ENCODE measurements around the gene ZNF74. TPM values are rescaled to one million over a fixed set of nuclear protein-coding genes. Genes with fewer than 3 reads are reported as not detected.
A peak's percentile ranks its signal among the peaks of the same experiment; 100 is the strongest.

ZNF74 gene
- total RNA-seq, 4 donors from 2014 or later, result 9.3 to 17.5 (median 10.5) TPM

DNA sequence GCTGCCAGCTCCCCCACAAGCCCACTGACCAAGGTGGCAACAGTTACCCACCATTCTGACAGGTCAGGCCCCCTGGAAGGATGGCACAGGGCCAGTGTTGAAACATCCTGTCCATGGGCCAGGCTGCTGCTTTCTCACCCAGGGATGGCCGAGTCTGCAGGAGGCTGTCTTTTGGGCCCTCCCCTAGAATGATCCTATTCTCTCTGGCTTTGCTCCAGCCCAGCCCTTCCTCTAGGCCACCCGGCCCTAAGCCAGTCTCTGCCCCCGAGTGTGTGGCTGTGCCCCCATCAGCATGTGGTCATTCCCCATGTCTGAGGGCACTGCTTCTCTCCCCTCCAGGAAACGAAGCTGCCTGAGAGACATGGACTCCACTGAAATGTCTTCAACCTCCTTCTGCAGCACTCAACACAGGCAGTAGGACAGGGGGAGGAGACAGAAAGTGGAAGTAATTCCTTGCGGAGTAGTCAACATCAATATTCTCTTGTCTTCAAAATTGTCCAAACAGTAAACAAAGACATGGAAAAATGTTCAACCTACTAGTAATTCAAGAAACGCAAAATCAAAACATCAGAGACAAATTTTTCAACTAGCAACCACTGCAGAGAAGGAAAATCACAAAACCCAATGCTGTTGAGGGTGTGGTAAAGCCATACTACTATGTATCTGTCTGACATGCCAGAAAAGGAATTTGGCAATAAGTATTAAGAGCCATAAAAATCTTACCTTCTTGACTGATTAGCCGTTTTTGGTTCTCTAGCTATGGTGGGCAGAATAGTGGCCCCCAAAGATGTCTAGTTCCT is 48.7 kb downstream of the ZNF74 start:
- TF ChIP-seq POLR2A (IDR thresholded peaks at IDR 0.05) (no peak), POLR2AphosphoS5 (IDR thresholded peaks at IDR 0.05) (no peak)
- Histone ChIP-seq H3K4me3 (no peak overlapping the region), H3K27ac (no peak overlapping the region), H3K9me3 (no peaks in the 10 kb centered on the region), H3K4me1 (peaks cover 17% of the 10 kb centered on the region), H3K36me3 (peaks cover 45% of the 10 kb centered on the region), H3K27me3 (peaks cover 7% of the 10 kb centered on the region)
- peak in 1 of 2 donors; percentile 49 for DNase-seq (ENCODE audit: low spot score in 2 of 2)
- 74% methylated on average over 7 of the region's 7 CpGs for WGBS

GRCh38 chr22:20444325-20444724 is 50.4 kb downstream of the ZNF74 start:
- H3K36me3 ChIP-seq, result peaks cover 45% of the 10 kb centered on the region
- no peak for DNase-seq (ENCODE audit: low spot score in 2 of 2)
- no peaks in the 10 kb centered on the region for H3K9me3 ChIP-seq
- TF ChIP-seq CTCF (IDR thresholded peaks at IDR 0.05), result no peak
- no peak for TF ChIP-seq EP300 (IDR thresholded peaks at IDR 0.05)
- TF ChIP-seq POLR2AphosphoS5 (IDR thresholded peaks at IDR 0.05), result no peak
- no peak for TF ChIP-seq POLR2A (IDR thresholded peaks at IDR 0.05)
- no peak overlapping the region for H3K4me3 ChIP-seq
- 98% methylated on average over 4 of the region's 4 CpGs for WGBS
- H3K27me3 ChIP-seq, result no peaks in the 10 kb centered on the region
- peaks cover 1% of the 10 kb centered on the region for H3K4me1 ChIP-seq
- H3K27ac ChIP-seq, result no peak overlapping the region

GRCh38 chr22:20446383-20446970 is 52.5 kb downstream of the ZNF74 start:
- H3K36me3 ChIP-seq, result peaks cover 49% of the 10 kb centered on the region
- 93% methylated on average over 21 of the region's 21 CpGs for WGBS
- no peak overlapping the region for H3K4me3 ChIP-seq
- no peak for DNase-seq (ENCODE audit: low spot score in 2 of 2)
- no peaks in the 10 kb centered on the region for H3K9me3 ChIP-seq
- no peaks in the 10 kb centered on the region for H3K27me3 ChIP-seq
- peaks cover 6% of the 10 kb centered on the region for H3K4me1 ChIP-seq
- H3K27ac ChIP-seq, result no peak overlapping the region
- TF ChIP-seq EP300 (IDR thresholded peaks at IDR 0.05) (no peak), POLR2A (IDR thresholded peaks at IDR 0.05) (no peak), POLR2AphosphoS5 (IDR thresholded peaks at IDR 0.05) (no peak), CTCF (IDR thresholded peaks at IDR 0.05) (no peak)

DNA sequence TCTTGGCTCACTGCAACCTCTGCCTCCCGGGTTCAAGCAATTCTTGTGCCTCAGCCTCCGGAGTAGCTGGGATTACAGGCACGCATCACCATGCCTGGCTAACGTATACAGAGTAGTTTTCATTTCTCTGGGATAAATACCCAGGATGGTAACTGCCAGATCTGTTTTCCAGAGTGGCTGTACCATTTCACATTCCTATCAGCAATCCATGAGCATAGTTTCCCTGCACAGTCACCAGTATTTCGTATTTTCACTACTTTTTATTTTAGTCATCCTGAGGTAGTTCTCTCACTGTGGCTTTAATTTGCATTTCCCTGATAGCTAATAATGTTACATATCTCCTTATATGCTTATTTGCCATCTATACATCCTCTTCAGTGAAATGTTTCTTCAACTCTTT is 54.7 kb downstream of the ZNF74 start:
- H3K9me3 ChIP-seq, result no peaks in the 10 kb centered on the region
- DNase-seq (ENCODE audit: low spot score in 2 of 2), result no peak
- peaks cover 36% of the 10 kb centered on the region for H3K36me3 ChIP-seq
- H3K27ac ChIP-seq, result no peak overlapping the region
- TF ChIP-seq POLR2A (IDR thresholded peaks at IDR 0.05), result no peak
- TF ChIP-seq EP300 (IDR thresholded peaks at IDR 0.05), result no peak
- TF ChIP-seq POLR2AphosphoS5 (IDR thresholded peaks at IDR 0.05), result no peak
- no peak for TF ChIP-seq CTCF (IDR thresholded peaks at IDR 0.05)
- H3K4me3 ChIP-seq, result no peak overlapping the region
- no peaks in the 10 kb centered on the region for H3K27me3 ChIP-seq
- H3K4me1 ChIP-seq, result peaks cover 6% of the 10 kb centered on the region
- WGBS, result 91% methylated on average over 5 of the region's 5 CpGs

GRCh38 chr22:20449819-20450550 is 56.0 kb downstream of the ZNF74 start:
- TF ChIP-seq EP300 (IDR thresholded peaks at IDR 0.05) (no peak), POLR2A (IDR thresholded peaks at IDR 0.05) (no peak), POLR2AphosphoS5 (IDR thresholded peaks at IDR 0.05) (no peak), CTCF (IDR thresholded peaks at IDR 0.05) (no peak)
- H3K27me3 ChIP-seq, result no peaks in the 10 kb centered on the region
- H3K36me3 ChIP-seq, result peaks cover 26% of the 10 kb centered on the region
- no peak for DNase-seq (ENCODE audit: low spot score in 2 of 2)
- 97% methylated on average over 19 of the region's 19 CpGs for WGBS
- no peaks in the 10 kb centered on the region for H3K9me3 ChIP-seq
- H3K27ac ChIP-seq, result no peak overlapping the region
- no peak overlapping the region for H3K4me3 ChIP-seq
- peaks cover 6% of the 10 kb centered on the region for H3K4me1 ChIP-seq

All from suprapubic skin (tissue), 4 donors.